IMR-90 (cell line): ENCODE results near the gene RAMP3. TPM values are rescaled to one million over a fixed set of nuclear protein-coding genes. Genes with fewer than 3 reads are reported as not detected.

Source experiments
- ATAC-seq: fragments of 200-7000 bp; cut with Tn5 transposase; 2 replicates; pipeline ENCODE4 v1.9.1; 2020; ENCODE audit warnings: low read depth, mild to moderate bottlenecking, moderate library complexity
- BruUV-seq: library from RNA; stranded (reverse); fragments of 400-500 nt; replicated peaks from 2 replicates; lab custom pipeline; 2021; lab: Mats Ljungman, UMichigan
- CTCF ChIA-PET: fragments of 300-600 bp; formaldehyde crosslinking; extraction: SDS; loops from one replicate; lab custom pipeline; 2021; ENCODE audit warnings: antibody characterized with exemption; lab: Yijun Ruan, JAX
- POLR2A ChIA-PET: fragments of 300-600 bp; sonication (Branson Sonifier 250); formaldehyde crosslinking; loops from one replicate; lab custom pipeline; 2022; ENCODE audit warnings: antibody characterized with exemption; ENCODE audit not compliant: unreplicated experiment; lab: Charles Lee
- DNase-seq: peaks from one replicate; pipeline ENCODE4 v3.0.0; 2013
- H2AFZ ChIP-seq: replicated peaks from 2 replicates; pipeline ENCODE3; 2013; ENCODE audit warnings: low read length, mild to moderate bottlenecking; ENCODE audit not compliant: poor library complexity
- H2AK5ac ChIP-seq: 2 replicates; pipeline ENCODE4 v1.6.1; 2013; ENCODE audit warnings: low read depth, low read length, inconsistent platforms
- H2AK9ac ChIP-seq: replicated peaks from 2 replicates; pipeline ENCODE3; 2013; ENCODE audit warnings: mild to moderate bottlenecking, low read depth, low read length, moderate library complexity; ENCODE audit not compliant: poor library complexity
- H2BK120ac ChIP-seq: 2 replicates; pipeline ENCODE4 v1.6.1; 2013; ENCODE audit warnings: low read depth, low read length, inconsistent platforms
- H2BK15ac ChIP-seq: 3 replicates; pipeline ENCODE4 v1.6.1; 2013; ENCODE audit warnings: low read depth, low read length, inconsistent platforms
- H2BK20ac ChIP-seq: 2 replicates; pipeline ENCODE4 v1.6.1; 2013; ENCODE audit warnings: low read depth, mild to moderate bottlenecking, inconsistent platforms, low read length, moderate library complexity
- H2BK5ac ChIP-seq: 2 replicates; pipeline ENCODE4 v1.6.1; 2013; ENCODE audit warnings: mild to moderate bottlenecking, low read depth, low read length, inconsistent platforms; ENCODE audit not compliant: poor library complexity, severe bottlenecking
- H3K14ac ChIP-seq: replicated peaks from 2 replicates; pipeline ENCODE4 v1.6.1; 2013; ENCODE audit warnings: low read depth, low read length, inconsistent platforms
- H3K18ac ChIP-seq: 2 replicates; pipeline ENCODE4 v1.6.1; 2013; ENCODE audit warnings: low read depth, low read length, control low read depth
- H3K23ac ChIP-seq: 2 replicates; pipeline ENCODE4 v1.6.1; 2013; ENCODE audit warnings: low read depth, low read length, inconsistent platforms
- H3K27ac ChIP-seq: 2 replicates; pipeline ENCODE4 v1.5.1; 2013; ENCODE audit warnings: mild to moderate bottlenecking, control low read depth, low read length; ENCODE audit not compliant: insufficient read depth
- H3K27me3 ChIP-seq: 2 replicates; pipeline ENCODE4 v1.6.1; 2013; ENCODE audit warnings: low read length; ENCODE audit not compliant: control insufficient read depth, insufficient read depth
- H3K36me3 ChIP-seq: 2 replicates; pipeline ENCODE4 v1.6.1; 2013; ENCODE audit warnings: low read length, mixed read lengths; ENCODE audit not compliant: control insufficient read depth, insufficient read depth
- H3K4ac ChIP-seq: 2 replicates; pipeline ENCODE4 v1.6.1; 2013; ENCODE audit warnings: low read depth, low read length, inconsistent platforms
- H3K4me1 ChIP-seq: 2 replicates; pipeline ENCODE4 v1.6.1; 2013; ENCODE audit warnings: low read length, mixed read lengths; ENCODE audit not compliant: control insufficient read depth, insufficient read depth
- H3K4me2 ChIP-seq: 2 replicates; pipeline ENCODE4 v1.6.1; 2013; ENCODE audit warnings: low read depth, mild to moderate bottlenecking, control low read depth, low read length, moderate library complexity
- H3K4me3 ChIP-seq: 2 replicates; pipeline ENCODE4 v1.5.1; 2013; ENCODE audit warnings: low read depth, mild to moderate bottlenecking, control low read depth, low read length, moderate library complexity; ENCODE audit not compliant: insufficient read depth
- H3K56ac ChIP-seq: 2 replicates; pipeline ENCODE4 v1.6.1; 2013; ENCODE audit warnings: low read length, inconsistent platforms; ENCODE audit not compliant: insufficient read depth; ENCODE audit errors: extremely low read depth
- H3K79me1 ChIP-seq, 2 experiments: 2 replicates each; pipeline ENCODE4 v1.6.1; 2013; ENCODE audit warnings: low read length in 2 of 2, inconsistent platforms in 1 of 2, low read depth in 1 of 2
- H3K9ac ChIP-seq: 2 replicates; pipeline ENCODE4 v1.6.1; 2013; ENCODE audit warnings: low read depth, low read length, control low read depth
- H3K9me1 ChIP-seq: 2 replicates; pipeline ENCODE4 v1.6.1; 2013; ENCODE audit warnings: low read length, inconsistent platforms; ENCODE audit not compliant: insufficient read depth
- H3K9me3 ChIP-seq: 2 replicates; pipeline ENCODE4 v1.6.1; 2013; ENCODE audit warnings: low read length; ENCODE audit not compliant: control insufficient read depth, insufficient read depth
- H4K20me1 ChIP-seq: 2 replicates; pipeline ENCODE4 v1.6.1; 2013; ENCODE audit warnings: low read length, inconsistent platforms; ENCODE audit not compliant: insufficient read depth
- H4K5ac ChIP-seq: 2 replicates; pipeline ENCODE4 v1.6.1; 2013; ENCODE audit warnings: mild to moderate bottlenecking, low read depth, low read length, control low read depth
- H4K8ac ChIP-seq, 2 experiments: 2 replicates each; pipeline ENCODE4 v1.6.1; 2013; ENCODE audit warnings: low read depth in 2 of 2, low read length in 2 of 2, control low read depth in 1 of 2, inconsistent platforms in 1 of 2
- H4K91ac ChIP-seq: 2 replicates; pipeline ENCODE4 v1.6.1; 2013; ENCODE audit warnings: low read depth, low read length, inconsistent platforms; ENCODE audit not compliant: insufficient read depth
- CEBPB ChIP-seq: IDR thresholded peaks from 2 replicates; pipeline ENCODE4 v1.6.1; 2012; ENCODE audit warnings: low read depth, low read length, improper control_type of control experiment
- CHD1 ChIP-seq: IDR thresholded peaks from 2 replicates; pipeline ENCODE4 v1.6.1; 2012; ENCODE audit warnings: low read depth, low read length, improper control_type of control experiment
- MAZ ChIP-seq: IDR thresholded peaks from 2 replicates; pipeline ENCODE4 v1.6.1; 2012; ENCODE audit warnings: low read depth, mild to moderate bottlenecking, low read length, improper control_type of control experiment, moderate library complexity, borderline replicate concordance
- MXI1 ChIP-seq: IDR thresholded peaks from 2 replicates; pipeline ENCODE4 v1.6.1; 2012; ENCODE audit warnings: low read depth, mild to moderate bottlenecking, low read length, moderate library complexity, borderline replicate concordance
- POLR2A ChIP-seq: IDR thresholded peaks from 2 replicates; pipeline ENCODE4 v1.6.1; 2012; ENCODE audit warnings: mild to moderate bottlenecking, low read depth, low read length
- RAD21 ChIP-seq: IDR thresholded peaks from 2 replicates; pipeline ENCODE4 v1.6.1; 2012; ENCODE audit warnings: low read length, improper control_type of control experiment
- RCOR1 ChIP-seq: IDR thresholded peaks from 2 replicates; pipeline ENCODE4 v1.6.1; 2012; ENCODE audit warnings: mild to moderate bottlenecking, low read length, improper control_type of control experiment; ENCODE audit not compliant: insufficient replicate concordance
- SMC3 ChIP-seq: fragments of 150-350 bp; IDR thresholded peaks from 2 replicates; pipeline ENCODE4 v1.6.1; 2016; ENCODE audit warnings: low read depth, mild to moderate bottlenecking, antibody characterized with exemption, low read length, moderate library complexity
- WGBS, 2 experiments: methylation state at CpG; one replicate each; pipeline versions ENCODE4 v1.1.5 to v1.1.7; 2013; ENCODE audit warnings: missing lambda C conversion rate in 2 of 2; ENCODE audit not compliant: insufficient read length in 1 of 2; ENCODE audit errors: extremely low coverage in 2 of 2; 5-methylcytosine and 5-hydroxymethylcytosine counted together
- dilution Hi-C: fragments of 300-500 bp; cut with HindIII; formaldehyde crosslinking; loops from one replicate; pipeline ENCODE4 v1.14.3; 2018; ENCODE audit warnings: low sequenced_read_pairs; ENCODE audit not compliant: unreplicated experiment
- in situ Hi-C: fragments of 300-500 bp; cut with MboI; formaldehyde crosslinking; loops from 3 replicates; pipeline ENCODE4 v1.14.3; 2019; ENCODE audit warnings: low sequenced_read_pairs, inconsistent platforms, mixed read lengths
- intact Hi-C: fragments of 100-400 bp; cut with micrococcal nuclease; formaldehyde crosslinking; loops from 2 replicates; pipeline ENCODE4 v1.10.0; 2022
- polyA plus RNA-seq, 3 experiments: library from polyadenylated mRNA; depleted of rRNA; stranded (reverse); fragments of >200 nt; gene quantifications; 2 replicates each; pipeline ENCODE4 v1.2.3, GENCODE V29; 2012; ENCODE audit warnings: low replicate concordance in 1 of 3
- total RNA-seq: library from RNA; depleted of rRNA; stranded (reverse); fragments of >200 nt; gene quantifications from 2 replicates; pipeline ENCODE4 v1.2.3, GENCODE V29; 2012
- TF ChIP-seq, protein P1 (sequence below): fragments of 150-350 bp; IDR thresholded peaks from 2 replicates; pipeline ENCODE4 v1.6.1; 2017; ENCODE audit warnings: mild to moderate bottlenecking, antibody characterized with exemption, low read length, low read depth
- TF ChIP-seq, protein P2 (sequence below): conservative IDR thresholded peaks from 2 replicates; pipeline ENCODE4 v1.5.1; 2012; ENCODE audit warnings: mild to moderate bottlenecking, low read depth, low read length, improper control_type of control experiment

RAMP3 gene
- total and polyA plus RNA-seq, 2 of the 4 experiments (the other 2 are of a cell fraction) = not detected

DNA sequence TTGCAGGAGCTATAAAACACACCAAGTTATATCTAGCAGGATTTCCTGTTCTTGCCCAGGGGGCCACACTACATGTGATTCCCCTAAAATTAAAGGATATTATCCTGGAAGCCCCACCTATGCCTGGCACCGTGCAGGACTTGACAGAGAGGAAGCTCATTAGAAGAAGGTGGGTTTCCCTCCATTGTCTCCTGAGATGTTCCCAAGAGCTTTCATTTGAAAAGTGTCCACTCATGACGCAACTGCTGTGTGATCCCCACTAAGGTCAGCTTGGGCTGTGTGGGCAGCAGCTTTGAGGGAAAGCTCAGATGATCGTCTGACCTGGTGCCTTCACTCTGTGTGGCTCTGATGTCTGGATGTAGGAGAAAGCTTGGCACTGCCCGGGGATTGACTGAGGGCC lies 53.5 kb downstream of the RAMP3 start:
- TF ChIP-seq, protein P1, sequence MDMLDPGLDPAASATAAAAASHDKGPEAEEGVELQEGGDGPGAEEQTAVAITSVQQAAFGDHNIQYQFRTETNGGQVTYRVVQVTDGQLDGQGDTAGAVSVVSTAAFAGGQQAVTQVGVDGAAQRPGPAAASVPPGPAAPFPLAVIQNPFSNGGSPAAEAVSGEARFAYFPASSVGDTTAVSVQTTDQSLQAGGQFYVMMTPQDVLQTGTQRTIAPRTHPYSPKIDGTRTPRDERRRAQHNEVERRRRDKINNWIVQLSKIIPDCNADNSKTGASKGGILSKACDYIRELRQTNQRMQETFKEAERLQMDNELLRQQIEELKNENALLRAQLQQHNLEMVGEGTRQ = no peak
- TF ChIP-seq RAD21 (no peak), RCOR1 (no peak), SMC3 (no peak), POLR2A (no peak), MAZ (no peak), MXI1 (no peak), CEBPB (no peak), CHD1 (no peak)
- TF ChIP-seq, protein P2, sequence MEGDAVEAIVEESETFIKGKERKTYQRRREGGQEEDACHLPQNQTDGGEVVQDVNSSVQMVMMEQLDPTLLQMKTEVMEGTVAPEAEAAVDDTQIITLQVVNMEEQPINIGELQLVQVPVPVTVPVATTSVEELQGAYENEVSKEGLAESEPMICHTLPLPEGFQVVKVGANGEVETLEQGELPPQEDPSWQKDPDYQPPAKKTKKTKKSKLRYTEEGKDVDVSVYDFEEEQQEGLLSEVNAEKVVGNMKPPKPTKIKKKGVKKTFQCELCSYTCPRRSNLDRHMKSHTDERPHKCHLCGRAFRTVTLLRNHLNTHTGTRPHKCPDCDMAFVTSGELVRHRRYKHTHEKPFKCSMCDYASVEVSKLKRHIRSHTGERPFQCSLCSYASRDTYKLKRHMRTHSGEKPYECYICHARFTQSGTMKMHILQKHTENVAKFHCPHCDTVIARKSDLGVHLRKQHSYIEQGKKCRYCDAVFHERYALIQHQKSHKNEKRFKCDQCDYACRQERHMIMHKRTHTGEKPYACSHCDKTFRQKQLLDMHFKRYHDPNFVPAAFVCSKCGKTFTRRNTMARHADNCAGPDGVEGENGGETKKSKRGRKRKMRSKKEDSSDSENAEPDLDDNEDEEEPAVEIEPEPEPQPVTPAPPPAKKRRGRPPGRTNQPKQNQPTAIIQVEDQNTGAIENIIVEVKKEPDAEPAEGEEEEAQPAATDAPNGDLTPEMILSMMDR = no peak
- no peak overlapping the region for H3K4me2 ChIP-seq
- no peaks in the 10 kb centered on the region for H3K4me1 ChIP-seq
- H4K20me1 ChIP-seq = no peaks in the 10 kb centered on the region
- no peaks in the 10 kb centered on the region for H3K79me1 ChIP-seq
- in situ Hi-C loops (no loop called here), intact Hi-C loops (no loop called here), dilution Hi-C loops (no loop called here)
- no peak overlapping the region for H4K91ac ChIP-seq
- H3K14ac ChIP-seq = no peak overlapping the region
- no peak overlapping the region for H3K23ac ChIP-seq
- POLR2A ChIA-PET = no interaction called here
- H2BK120ac ChIP-seq = no peak overlapping the region
- no peak overlapping the region for H3K4me3 ChIP-seq
- H3K4ac ChIP-seq = no peak overlapping the region
- CTCF ChIA-PET = no interaction called here
- no peak overlapping the region for H2AK9ac ChIP-seq
- no peak overlapping the region for H2BK5ac ChIP-seq
- no peak overlapping the region for H3K56ac ChIP-seq
- 25% methylated on average over 2 of the region's 4 CpGs; no CpG with 5 or more reads in 1 of the 2 experiments for WGBS, 2 experiments
- H3K9me1 ChIP-seq = no peaks in the 10 kb centered on the region
- no peak overlapping the region for H2BK15ac ChIP-seq
- H2BK20ac ChIP-seq = no peak overlapping the region
- H2AFZ ChIP-seq = no peak overlapping the region
- no peak overlapping the region for H3K18ac ChIP-seq
- ATAC-seq = no peak
- H3K27me3 ChIP-seq = peaks cover 18% of the 10 kb centered on the region
- H4K8ac ChIP-seq = no peak overlapping the region
- H4K5ac ChIP-seq = no peak overlapping the region
- no peaks in the 10 kb centered on the region for H3K36me3 ChIP-seq
- no peak overlapping the region for H3K9ac ChIP-seq
- H3K9me3 ChIP-seq = no peaks in the 10 kb centered on the region
- no peak for DNase-seq
- BruUV-seq = no TSS peak
- H3K27ac ChIP-seq = no peak overlapping the region
- H2AK5ac ChIP-seq = no peak overlapping the region
